Measurements from ENCODE around the gene PLEKHA7.
"Not testable (repeated sequence)": the region's sequence is repeated elsewhere in the genome, so short reads cannot be mapped to it uniquely, and the experiment has no call there.

PLEKHA7 gene

GRCh38 chr11:16874275-16874975 lies 139.8 kb downstream of the PLEKHA7 start:
- DNase-seq: no peak

- no peak for DNase-seq
Measured at GRCh38 chr11:16873289-16873688, 140.9 kb downstream of the PLEKHA7 start.

DNA sequence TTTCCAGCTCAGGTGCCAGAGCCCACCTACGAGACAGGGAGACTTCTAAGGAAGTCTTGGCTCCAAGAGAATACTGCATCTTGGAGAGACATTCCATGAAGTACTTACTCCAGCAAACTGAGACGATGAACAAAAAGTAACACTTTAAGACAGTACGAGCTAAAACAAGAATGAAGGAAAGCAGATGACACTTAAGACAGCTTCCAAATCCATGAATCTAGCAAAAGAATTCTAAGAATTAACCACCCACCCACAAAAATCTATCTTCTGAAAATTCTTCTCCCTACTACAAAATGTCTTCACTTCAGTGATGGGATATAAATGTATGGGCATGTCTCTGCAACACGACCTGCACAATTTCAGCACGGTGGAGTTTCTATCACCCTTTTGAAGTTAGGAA lies 142.8 kb downstream of the PLEKHA7 start:
- DNase-seq: no peak

DNA sequence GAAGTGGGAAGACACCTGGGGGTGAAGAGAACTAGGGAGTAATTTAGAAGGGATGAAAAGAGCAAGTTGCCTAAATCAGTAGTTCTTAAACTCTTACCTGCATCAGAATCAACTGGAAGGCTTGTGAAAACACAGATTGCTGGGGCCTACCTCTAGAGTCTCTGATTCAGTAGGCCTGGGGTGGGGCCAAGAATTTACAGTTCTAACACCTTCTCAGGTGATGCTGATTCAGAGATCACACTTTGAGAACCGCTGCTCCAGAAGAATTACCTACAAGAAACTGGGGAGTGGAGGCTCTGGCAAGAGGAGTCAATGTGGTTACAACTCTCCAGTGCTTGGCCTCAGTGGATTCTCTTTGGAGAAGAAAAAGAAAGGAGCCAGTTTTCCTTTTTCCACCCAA lies 147.1 kb downstream of the PLEKHA7 start:
- no peak for DNase-seq

- DNase-seq: not testable (repeated sequence)
Measured at GRCh38 chr11:16864428-16864827, 149.8 kb downstream of the PLEKHA7 start.

GRCh38 chr11:16863389-16863788 lies 150.8 kb downstream of the PLEKHA7 start:
- no peak for DNase-seq

GRCh38 chr11:16862726-16863125 lies 151.5 kb downstream of the PLEKHA7 start:
- DNase-seq: no peak

GRCh38 chr11:16861862-16862261 lies 152.4 kb downstream of the PLEKHA7 start:
- no peak for DNase-seq

- no peak for DNase-seq
Measured at GRCh38 chr11:16860617-16861016, 153.6 kb downstream of the PLEKHA7 start.

GRCh38 chr11:16859651-16860050 lies 154.6 kb downstream of the PLEKHA7 start:
- no peak for DNase-seq

GRCh38 chr11:16857186-16857585 lies 157.0 kb downstream of the PLEKHA7 start:
- no peak for DNase-seq

DNA sequence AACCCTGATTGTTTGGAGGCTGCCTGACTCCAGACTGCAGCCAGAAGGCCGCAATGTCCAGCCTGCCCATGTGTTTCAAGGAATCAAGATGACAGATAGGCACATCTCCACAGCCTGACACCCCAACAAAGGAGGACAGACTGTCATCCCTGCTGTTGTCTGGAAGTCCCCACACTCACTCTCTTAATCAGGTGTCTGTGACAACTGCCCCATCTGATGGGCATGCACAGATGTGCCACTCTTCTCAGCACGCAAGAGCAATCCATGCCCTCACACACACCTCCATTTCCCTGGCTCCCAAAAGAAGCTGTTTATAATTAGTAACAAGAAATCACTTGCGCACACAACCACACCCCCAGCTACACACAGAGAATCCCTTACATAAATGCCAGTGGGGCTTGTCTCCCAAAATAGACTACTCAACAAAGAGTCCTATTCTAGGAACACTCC lies 158.2 kb downstream of the PLEKHA7 start:
- DNase-seq: no peak

- no peak for DNase-seq
Measured at GRCh38 chr11:16854979-16855378, 159.2 kb downstream of the PLEKHA7 start.

- no peak for DNase-seq
Measured at GRCh38 chr11:16853859-16854258, 160.4 kb downstream of the PLEKHA7 start.

GRCh38 chr11:16853266-16853665 lies 160.9 kb downstream of the PLEKHA7 start:
- DNase-seq: no peak

DNA sequence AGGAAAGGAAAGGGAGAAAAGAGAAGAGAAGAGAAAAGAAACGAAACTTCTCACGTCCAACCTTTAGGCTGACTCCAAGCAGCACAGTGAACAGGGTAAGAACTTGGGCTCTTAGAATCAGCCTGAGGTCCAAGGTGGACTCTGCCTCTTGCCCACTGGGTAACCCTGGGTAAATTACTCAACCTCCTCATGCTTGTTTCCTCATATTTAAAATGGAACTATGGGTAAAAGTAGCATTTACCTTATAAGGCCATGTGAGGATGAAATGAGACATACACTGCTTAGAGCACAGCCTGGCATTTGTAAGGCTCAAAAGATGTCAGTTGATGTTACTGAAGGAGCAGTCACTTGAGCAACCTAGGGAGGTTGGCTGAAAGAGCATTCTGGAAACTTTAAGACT lies 167.9 kb downstream of the PLEKHA7 start:
- DNase-seq: no peak

DNA sequence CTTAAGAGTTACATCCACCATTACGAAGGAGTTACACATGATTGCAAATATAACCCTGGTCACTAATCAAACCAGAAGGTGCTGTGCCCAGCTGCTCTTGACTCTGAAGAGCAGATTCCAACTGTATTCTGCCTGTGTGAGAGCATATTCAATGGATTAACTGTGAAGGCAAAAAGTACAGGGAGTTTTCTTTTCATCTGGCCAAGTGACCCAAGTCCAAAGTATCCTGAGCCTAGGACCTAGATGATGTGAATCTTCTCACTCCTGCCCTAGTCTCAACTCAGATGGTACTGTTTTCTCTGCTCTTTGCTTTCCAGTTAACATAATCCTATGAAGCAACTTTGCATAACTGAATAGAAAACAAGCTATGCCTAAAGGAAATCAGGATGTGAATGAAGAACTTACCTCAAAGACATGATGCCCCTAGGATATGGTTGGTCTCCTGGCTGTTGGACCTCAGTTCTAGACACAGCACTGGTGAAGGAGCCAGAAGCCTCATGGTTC lies 169.9 kb downstream of the PLEKHA7 start:
- DNase-seq: no peak

- DNase-seq: peak; percentile 87
Measured at GRCh38 chr11:16843294-16843693, 170.9 kb downstream of the PLEKHA7 start.

GRCh38 chr11:16841984-16842383 lies 172.2 kb downstream of the PLEKHA7 start:
- DNase-seq: no peak

GRCh38 chr11:16841481-16841880 lies 172.7 kb downstream of the PLEKHA7 start:
- DNase-seq: no peak

DNA sequence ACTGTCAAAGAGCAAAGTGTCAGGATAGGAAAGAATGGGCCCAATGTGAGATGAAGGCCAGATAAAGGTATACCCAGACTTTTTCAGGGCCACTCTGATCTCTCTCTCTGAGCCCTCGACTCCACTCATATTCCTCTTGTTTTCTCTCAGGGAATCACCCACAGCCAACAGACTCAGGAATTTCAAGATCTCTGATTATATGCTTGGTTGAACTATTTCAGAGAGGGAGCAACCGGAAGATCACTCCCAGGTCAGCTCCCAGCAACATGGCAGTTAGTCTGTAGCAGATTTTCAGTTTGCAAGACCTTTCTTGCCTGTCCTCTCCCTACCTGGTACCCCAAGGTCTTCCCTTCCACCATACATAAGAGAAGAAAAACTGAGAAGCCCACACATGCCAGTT lies 173.3 kb downstream of the PLEKHA7 start:
- no peak for DNase-seq

DNA sequence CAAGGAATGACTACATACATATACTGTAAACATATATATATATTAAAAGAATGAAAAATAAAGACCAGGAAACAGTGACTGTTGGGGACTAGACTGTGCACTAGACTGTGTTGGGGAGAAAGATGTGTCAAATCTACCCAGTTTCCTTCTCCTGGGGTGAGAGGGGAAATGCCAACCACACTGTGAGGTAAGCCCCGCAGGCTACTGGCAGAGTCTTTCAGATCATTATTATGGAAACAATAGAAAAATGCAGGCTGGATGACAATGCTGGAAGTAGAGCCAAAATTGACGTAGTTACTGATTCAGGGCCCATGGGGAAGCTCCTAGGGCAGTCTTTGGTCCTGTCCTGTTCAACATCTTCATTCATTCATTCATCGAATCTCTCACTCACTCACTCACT lies 174.4 kb downstream of the PLEKHA7 start:
- no peak for DNase-seq

GRCh38 chr11:16834384-16834783 lies 179.8 kb downstream of the PLEKHA7 start:
- DNase-seq: no peak

GRCh38 chr11:16833026-16833425 lies 181.2 kb downstream of the PLEKHA7 start:
- no peak for DNase-seq

GRCh38 chr11:16832193-16832539 lies 182.0 kb downstream of the PLEKHA7 start:
- no peak for DNase-seq
